GM13976 (cell line): ENCODE results near the gene KCNH8.

ENCODE experiments used
- DNase-seq: peaks from one replicate; pipeline ENCODE4 v3.0.0; 2012; ENCODE audit warnings: low spot score
- in situ Hi-C: fragments of 300-500 bp; cut with MboI; formaldehyde crosslinking; loops from one replicate; pipeline ENCODE4 v1.12.0; 2022; ENCODE audit warnings: low sequenced_read_pairs, mixed read lengths, inconsistent platforms; ENCODE audit not compliant: unreplicated experiment
- TF ChIP-seq, protein P1 (sequence below): IDR thresholded peaks from 2 replicates; pipeline ENCODE4 v1.5.1; 2012; ENCODE audit warnings: borderline replicate concordance, mild to moderate bottlenecking; ENCODE audit not compliant: insufficient read depth; ENCODE audit errors: extremely low read depth, missing control alignments, control extremely low read depth

The KCNH8 gene

GRCh38 chr3:19485267-19485666, 337.0 kb downstream of the KCNH8 start:
- in situ Hi-C loops: no loop called here
- TF ChIP-seq, protein P1, sequence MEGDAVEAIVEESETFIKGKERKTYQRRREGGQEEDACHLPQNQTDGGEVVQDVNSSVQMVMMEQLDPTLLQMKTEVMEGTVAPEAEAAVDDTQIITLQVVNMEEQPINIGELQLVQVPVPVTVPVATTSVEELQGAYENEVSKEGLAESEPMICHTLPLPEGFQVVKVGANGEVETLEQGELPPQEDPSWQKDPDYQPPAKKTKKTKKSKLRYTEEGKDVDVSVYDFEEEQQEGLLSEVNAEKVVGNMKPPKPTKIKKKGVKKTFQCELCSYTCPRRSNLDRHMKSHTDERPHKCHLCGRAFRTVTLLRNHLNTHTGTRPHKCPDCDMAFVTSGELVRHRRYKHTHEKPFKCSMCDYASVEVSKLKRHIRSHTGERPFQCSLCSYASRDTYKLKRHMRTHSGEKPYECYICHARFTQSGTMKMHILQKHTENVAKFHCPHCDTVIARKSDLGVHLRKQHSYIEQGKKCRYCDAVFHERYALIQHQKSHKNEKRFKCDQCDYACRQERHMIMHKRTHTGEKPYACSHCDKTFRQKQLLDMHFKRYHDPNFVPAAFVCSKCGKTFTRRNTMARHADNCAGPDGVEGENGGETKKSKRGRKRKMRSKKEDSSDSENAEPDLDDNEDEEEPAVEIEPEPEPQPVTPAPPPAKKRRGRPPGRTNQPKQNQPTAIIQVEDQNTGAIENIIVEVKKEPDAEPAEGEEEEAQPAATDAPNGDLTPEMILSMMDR: no peak
- no peak for DNase-seq

GRCh38 chr3:19487386-19487785, 339.1 kb downstream of the KCNH8 start:
- no peak for DNase-seq
- TF ChIP-seq, protein P1: no peak
- in situ Hi-C loops: no loop called here

GRCh38 chr3:19488939-19489338, 340.6 kb downstream of the KCNH8 start:
- DNase-seq: no peak
- in situ Hi-C loops: no loop called here
- TF ChIP-seq, protein P1: no peak

DNA sequence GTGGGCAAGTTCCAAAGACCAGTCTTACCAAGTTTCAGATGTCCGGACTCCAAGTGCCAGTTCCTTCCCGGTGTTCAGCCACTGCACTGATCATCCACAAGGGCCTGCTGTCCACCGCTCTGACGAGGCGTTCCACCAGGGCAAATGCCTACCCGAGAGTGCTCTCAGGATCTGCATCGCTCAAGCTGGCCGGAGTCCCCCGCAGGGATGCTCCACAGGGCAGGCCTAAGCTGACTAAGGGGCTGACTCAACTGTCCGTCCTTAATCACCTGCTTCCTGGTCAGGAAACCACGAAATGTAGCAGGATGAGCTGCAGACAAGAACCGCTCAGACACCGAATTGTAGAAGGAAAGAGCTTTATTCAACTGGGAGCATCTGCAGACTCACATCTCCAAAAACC, 341.6 kb downstream of the KCNH8 start:
- DNase-seq: no peak
- TF ChIP-seq, protein P1: no peak
- in situ Hi-C loops: no loop called here

DNA sequence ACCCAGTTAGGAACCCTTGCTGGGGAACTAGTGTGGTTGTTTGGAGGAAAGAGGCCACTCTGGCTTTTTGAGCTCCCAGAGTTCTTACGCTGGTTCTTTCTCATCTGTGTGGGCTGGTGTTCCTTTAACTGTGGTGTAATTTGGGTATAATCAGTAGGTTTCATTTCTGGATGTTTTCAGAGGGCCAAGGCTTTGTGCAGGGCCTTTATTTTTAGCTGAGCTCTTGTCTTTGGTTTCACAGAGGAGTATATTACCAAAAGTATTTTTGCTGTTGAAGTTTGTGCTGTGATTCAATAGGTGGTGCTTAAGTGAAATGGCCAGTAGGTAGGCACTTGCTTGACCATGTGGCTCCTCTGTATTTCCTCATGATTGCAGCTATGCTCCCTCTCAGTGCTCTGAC, 357.9 kb downstream of the KCNH8 start:
- TF ChIP-seq, protein P1: no peak
- DNase-seq: no peak
- in situ Hi-C loops: no loop called here

DNA sequence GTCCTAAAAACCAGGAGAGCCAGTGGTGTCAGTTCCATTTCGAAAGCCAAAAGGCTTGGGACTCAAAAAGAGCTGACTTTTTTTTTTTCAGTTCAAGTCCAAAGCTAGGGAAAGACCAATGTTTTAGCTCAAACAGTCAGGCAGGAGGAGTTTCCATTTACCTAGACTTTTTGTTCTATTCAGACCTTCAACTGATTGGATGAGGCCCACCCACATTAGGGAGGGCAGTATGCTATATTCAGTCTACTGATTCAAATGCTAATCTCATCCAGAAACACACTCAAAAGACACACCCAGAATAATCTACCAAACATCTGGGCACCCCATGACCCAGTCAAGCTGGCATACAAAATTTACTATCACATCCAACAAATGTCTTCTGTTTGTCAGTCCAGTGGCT, 374.0 kb downstream of the KCNH8 start:
- in situ Hi-C loops: no loop called here
- TF ChIP-seq, protein P1: no peak
- DNase-seq: no peak

GRCh38 chr3:19526071-19526470, 377.8 kb downstream of the KCNH8 start:
- DNase-seq: no peak
- in situ Hi-C loops: no loop called here
- TF ChIP-seq, protein P1: no peak
